Measurements from ENCODE around the gene NKX1-1.
"Not testable (repeated sequence)": the region's sequence is repeated elsewhere in the genome, so short reads cannot be mapped to it uniquely, and the experiment has no call there.

The NKX1-1 gene

GRCh38 chr4:1449475-1449832 lies 43.2 kb upstream of the NKX1-1 start:
- DNase-seq (ENCODE audit: extremely low read depth, low read depth): no peak
- TF ChIP-seq CTCF (IDR thresholded peaks at IDR 0.05; ENCODE audit: low read depth, low read length): no peak

- DNase-seq (ENCODE audit: extremely low read depth, low read depth): no peak
- TF ChIP-seq CTCF (IDR thresholded peaks at IDR 0.05; ENCODE audit: low read depth, low read length): no peak
Measured at GRCh38 chr4:1448589-1449420, 42.6 kb upstream of the NKX1-1 start.

GRCh38 chr4:1447676-1448588 lies 41.7 kb upstream of the NKX1-1 start:
- no peak for TF ChIP-seq CTCF (IDR thresholded peaks at IDR 0.05; ENCODE audit: low read depth, low read length)
- no peak for DNase-seq (ENCODE audit: extremely low read depth, low read depth)

- DNase-seq (ENCODE audit: extremely low read depth, low read depth): no peak
- TF ChIP-seq CTCF (IDR thresholded peaks at IDR 0.05; ENCODE audit: low read depth, low read length): no peak
Measured at GRCh38 chr4:1446502-1447386, 40.5 kb upstream of the NKX1-1 start.

- no peak for TF ChIP-seq CTCF (IDR thresholded peaks at IDR 0.05; ENCODE audit: low read depth, low read length)
- DNase-seq (ENCODE audit: extremely low read depth, low read depth): no peak
Measured at GRCh38 chr4:1445716-1446445, 39.6 kb upstream of the NKX1-1 start.

GRCh38 chr4:1443688-1444172 lies 37.5 kb upstream of the NKX1-1 start:
- DNase-seq (ENCODE audit: extremely low read depth, low read depth): not testable (repeated sequence)

- TF ChIP-seq CTCF (IDR thresholded peaks at IDR 0.05; ENCODE audit: low read depth, low read length): no peak
- no peak for DNase-seq (ENCODE audit: extremely low read depth, low read depth)
Measured at GRCh38 chr4:1427010-1427409, 20.8 kb upstream of the NKX1-1 start.
